ENCODE results near the gene ROPN1B.
"Not testable (repeated sequence)": the region's sequence is repeated elsewhere in the genome, so short reads cannot be mapped to it uniquely, and the experiment has no call there.

GRCh38 chr3:125947806-125948205, 21.2 kb upstream of the ROPN1B start:
- TF ChIP-seq, protein P1, sequence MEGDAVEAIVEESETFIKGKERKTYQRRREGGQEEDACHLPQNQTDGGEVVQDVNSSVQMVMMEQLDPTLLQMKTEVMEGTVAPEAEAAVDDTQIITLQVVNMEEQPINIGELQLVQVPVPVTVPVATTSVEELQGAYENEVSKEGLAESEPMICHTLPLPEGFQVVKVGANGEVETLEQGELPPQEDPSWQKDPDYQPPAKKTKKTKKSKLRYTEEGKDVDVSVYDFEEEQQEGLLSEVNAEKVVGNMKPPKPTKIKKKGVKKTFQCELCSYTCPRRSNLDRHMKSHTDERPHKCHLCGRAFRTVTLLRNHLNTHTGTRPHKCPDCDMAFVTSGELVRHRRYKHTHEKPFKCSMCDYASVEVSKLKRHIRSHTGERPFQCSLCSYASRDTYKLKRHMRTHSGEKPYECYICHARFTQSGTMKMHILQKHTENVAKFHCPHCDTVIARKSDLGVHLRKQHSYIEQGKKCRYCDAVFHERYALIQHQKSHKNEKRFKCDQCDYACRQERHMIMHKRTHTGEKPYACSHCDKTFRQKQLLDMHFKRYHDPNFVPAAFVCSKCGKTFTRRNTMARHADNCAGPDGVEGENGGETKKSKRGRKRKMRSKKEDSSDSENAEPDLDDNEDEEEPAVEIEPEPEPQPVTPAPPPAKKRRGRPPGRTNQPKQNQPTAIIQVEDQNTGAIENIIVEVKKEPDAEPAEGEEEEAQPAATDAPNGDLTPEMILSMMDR (conservative IDR thresholded peaks at IDR 0.05 in 1 of 2, IDR thresholded peaks at IDR 0.05 in 1 of 2; ENCODE audit: low read depth in 1 of 2, low read length in 2 of 2) = not testable (repeated sequence)
- not testable (repeated sequence) for TF ChIP-seq EZH2 (IDR thresholded peaks at IDR 0.05; ENCODE audit: low read length, missing control alignments)

Data from fibroblast of lung (primary cell).